ENCODE measurements around the gene DDHD1.

DDHD1 gene

DNA sequence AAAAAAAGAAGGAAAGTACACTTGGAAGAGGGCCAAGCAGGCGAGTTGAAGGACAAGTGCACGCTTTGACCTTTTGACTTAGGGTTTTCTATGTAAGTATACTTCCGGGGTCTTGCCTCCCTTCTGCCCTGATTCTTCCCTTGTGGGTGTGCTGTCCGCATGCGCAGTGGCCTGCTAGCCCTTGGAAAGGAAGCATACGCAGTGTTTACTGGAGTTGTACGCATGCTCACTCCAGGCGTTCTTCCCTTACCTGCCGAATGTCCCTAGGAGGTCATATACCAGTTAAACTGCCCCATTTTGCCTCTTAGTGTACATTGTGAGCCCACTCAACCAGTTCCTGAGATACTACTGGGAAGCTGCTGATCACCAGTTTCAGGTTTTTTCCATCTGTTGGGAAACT lies 15.7 kb upstream of the DDHD1 start:
- H3K4me3 ChIP-seq (replicated peaks; ENCODE audit: insufficient read depth, low read length) = no peak overlapping the region
- DNase-seq (ENCODE audit: low read depth in 1 of 2, low spot score in 1 of 2) = no peak
- no peak overlapping the region for H3K27ac ChIP-seq (replicated peaks)
- TF ChIP-seq GABPA (IDR thresholded peaks at IDR 0.05; ENCODE audit: low read depth) (no peak), POLR2AphosphoS5 (IDR thresholded peaks at IDR 0.05; ENCODE audit: low read depth) (no peak), SPI1 (IDR thresholded peaks at IDR 0.05; ENCODE audit: borderline replicate concordance, low read depth) (no peak)
- TF ChIP-seq, protein P1, sequence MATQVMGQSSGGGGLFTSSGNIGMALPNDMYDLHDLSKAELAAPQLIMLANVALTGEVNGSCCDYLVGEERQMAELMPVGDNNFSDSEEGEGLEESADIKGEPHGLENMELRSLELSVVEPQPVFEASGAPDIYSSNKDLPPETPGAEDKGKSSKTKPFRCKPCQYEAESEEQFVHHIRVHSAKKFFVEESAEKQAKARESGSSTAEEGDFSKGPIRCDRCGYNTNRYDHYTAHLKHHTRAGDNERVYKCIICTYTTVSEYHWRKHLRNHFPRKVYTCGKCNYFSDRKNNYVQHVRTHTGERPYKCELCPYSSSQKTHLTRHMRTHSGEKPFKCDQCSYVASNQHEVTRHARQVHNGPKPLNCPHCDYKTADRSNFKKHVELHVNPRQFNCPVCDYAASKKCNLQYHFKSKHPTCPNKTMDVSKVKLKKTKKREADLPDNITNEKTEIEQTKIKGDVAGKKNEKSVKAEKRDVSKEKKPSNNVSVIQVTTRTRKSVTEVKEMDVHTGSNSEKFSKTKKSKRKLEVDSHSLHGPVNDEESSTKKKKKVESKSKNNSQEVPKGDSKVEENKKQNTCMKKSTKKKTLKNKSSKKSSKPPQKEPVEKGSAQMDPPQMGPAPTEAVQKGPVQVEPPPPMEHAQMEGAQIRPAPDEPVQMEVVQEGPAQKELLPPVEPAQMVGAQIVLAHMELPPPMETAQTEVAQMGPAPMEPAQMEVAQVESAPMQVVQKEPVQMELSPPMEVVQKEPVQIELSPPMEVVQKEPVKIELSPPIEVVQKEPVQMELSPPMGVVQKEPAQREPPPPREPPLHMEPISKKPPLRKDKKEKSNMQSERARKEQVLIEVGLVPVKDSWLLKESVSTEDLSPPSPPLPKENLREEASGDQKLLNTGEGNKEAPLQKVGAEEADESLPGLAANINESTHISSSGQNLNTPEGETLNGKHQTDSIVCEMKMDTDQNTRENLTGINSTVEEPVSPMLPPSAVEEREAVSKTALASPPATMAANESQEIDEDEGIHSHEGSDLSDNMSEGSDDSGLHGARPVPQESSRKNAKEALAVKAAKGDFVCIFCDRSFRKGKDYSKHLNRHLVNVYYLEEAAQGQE (IDR thresholded peaks at IDR 0.05; ENCODE audit: insufficient replicate concordance, low read depth) = no peak
- TF ChIP-seq, protein P2, sequence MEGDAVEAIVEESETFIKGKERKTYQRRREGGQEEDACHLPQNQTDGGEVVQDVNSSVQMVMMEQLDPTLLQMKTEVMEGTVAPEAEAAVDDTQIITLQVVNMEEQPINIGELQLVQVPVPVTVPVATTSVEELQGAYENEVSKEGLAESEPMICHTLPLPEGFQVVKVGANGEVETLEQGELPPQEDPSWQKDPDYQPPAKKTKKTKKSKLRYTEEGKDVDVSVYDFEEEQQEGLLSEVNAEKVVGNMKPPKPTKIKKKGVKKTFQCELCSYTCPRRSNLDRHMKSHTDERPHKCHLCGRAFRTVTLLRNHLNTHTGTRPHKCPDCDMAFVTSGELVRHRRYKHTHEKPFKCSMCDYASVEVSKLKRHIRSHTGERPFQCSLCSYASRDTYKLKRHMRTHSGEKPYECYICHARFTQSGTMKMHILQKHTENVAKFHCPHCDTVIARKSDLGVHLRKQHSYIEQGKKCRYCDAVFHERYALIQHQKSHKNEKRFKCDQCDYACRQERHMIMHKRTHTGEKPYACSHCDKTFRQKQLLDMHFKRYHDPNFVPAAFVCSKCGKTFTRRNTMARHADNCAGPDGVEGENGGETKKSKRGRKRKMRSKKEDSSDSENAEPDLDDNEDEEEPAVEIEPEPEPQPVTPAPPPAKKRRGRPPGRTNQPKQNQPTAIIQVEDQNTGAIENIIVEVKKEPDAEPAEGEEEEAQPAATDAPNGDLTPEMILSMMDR (IDR thresholded peaks at IDR 0.05; ENCODE audit: insufficient read depth, low read length) = no peak
- H3K27me3 ChIP-seq (ENCODE audit: insufficient read depth, poor library complexity, severe bottlenecking) = no peaks in the 10 kb centered on the region

DNA sequence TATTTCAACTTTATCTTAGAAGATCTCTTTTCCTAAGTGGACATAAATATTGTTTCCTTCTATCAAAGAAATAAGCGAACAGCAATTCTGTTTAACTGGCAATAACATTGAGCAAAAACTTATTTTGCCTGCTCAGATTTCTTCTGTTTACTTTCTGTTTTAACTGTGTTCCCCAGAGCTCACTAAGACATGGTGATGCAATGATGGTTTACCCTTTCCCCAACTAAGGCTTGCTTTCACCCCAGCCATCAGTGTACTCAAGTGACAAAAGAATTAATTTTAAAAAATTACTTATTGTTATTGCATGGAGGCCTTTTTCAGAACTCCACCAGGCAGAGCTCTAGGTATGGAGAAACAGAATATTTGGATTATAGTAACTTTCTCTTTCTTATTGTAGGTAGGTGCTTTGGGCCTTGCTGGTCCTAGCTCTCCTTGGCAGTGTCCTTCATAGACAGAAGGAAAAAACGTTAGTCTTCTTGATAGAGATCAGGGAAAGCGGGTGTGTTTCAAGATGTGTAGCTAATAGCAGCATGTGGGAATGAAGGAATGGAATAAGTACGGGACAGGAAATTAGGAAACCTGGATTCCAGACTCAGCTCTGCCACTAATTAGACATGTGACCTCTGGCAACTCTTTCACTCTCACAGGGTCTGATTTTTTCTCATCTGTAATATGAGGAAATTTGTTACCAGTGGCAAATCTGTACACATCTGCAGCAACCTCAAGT lies 14.6 kb upstream of the DDHD1 start:
- H3K27ac ChIP-seq (replicated peaks) = no peak overlapping the region
- TF ChIP-seq, protein P2 (IDR thresholded peaks at IDR 0.05; ENCODE audit: insufficient read depth, low read length) = no peak
- H3K27me3 ChIP-seq (ENCODE audit: insufficient read depth, poor library complexity, severe bottlenecking) = no peaks in the 10 kb centered on the region
- no peak for DNase-seq (ENCODE audit: low read depth in 1 of 2, low spot score in 1 of 2)
- H3K4me3 ChIP-seq (replicated peaks; ENCODE audit: insufficient read depth, low read length) = no peak overlapping the region

DNA sequence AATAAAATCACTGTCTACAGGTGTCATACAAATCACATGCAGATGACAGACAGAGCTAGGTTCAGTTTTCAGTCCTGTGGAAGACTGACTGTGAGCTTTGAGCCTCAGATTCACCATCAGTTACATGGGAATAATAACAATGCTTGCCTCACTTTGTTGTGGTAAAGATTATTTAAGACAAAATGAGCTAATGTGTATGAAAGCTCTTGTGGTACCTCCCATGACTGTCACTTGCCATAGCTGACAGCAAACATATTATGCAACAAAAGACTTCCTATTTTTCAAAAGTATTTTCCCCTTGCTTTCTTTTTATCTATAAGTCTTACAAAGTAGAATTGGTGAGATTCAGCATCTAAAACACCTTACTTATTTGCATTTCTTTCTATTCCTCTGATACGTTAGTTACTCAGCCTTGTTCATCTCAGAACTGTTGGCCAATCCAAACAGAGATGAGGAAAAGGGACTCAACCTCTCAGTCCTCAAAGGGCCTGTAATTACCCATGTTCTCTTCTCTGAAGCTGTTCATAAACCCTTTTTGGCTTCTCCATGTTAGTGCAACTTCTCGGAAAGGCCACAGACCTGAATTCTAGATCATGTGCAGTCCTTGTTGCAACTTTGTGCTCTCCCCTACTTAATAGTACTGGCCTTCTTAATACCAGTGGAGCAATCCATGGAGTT lies 8.8 kb upstream of the DDHD1 start:
- Histone ChIP-seq H3K27ac (replicated peaks) (peak overlapping the region; percentile 10; the same call in 1 of the 2 replicates), H3K27me3 (ENCODE audit: insufficient read depth, poor library complexity, severe bottlenecking) (no peaks in the 10 kb centered on the region), H3K4me3 (replicated peaks; ENCODE audit: insufficient read depth, low read length) (no peak overlapping the region)
- DNase-seq (ENCODE audit: low read depth in 1 of 2, low spot score in 1 of 2) = peak in 1 of 2 experiments; percentile 30
- TF ChIP-seq SPI1 (IDR thresholded peaks at IDR 0.05; ENCODE audit: borderline replicate concordance, low read depth) (peak; percentile 92), POLR2AphosphoS5 (IDR thresholded peaks at IDR 0.05; ENCODE audit: low read depth) (no peak), GABPA (IDR thresholded peaks at IDR 0.05; ENCODE audit: low read depth) (no peak)
- TF ChIP-seq, protein P1 (IDR thresholded peaks at IDR 0.05; ENCODE audit: insufficient replicate concordance, low read depth) = no peak
- TF ChIP-seq, protein P2 (IDR thresholded peaks at IDR 0.05; ENCODE audit: insufficient read depth, low read length) = no peak

Measured in HL-60 (cell line).